UCSD-AML1 (cell line): ENCODE data around the gene PSEN2.
"Not testable (repeated sequence)": the region's sequence is repeated elsewhere in the genome, so short reads cannot be mapped to it uniquely, and the experiment has no call there.

Experiments
- DNase-seq: peaks from one replicate; lab custom pipeline; 2025; ENCODE audit not compliant: unreplicated experiment; lab: John Stamatoyannopoulos, UW

Gene PSEN2

DNA sequence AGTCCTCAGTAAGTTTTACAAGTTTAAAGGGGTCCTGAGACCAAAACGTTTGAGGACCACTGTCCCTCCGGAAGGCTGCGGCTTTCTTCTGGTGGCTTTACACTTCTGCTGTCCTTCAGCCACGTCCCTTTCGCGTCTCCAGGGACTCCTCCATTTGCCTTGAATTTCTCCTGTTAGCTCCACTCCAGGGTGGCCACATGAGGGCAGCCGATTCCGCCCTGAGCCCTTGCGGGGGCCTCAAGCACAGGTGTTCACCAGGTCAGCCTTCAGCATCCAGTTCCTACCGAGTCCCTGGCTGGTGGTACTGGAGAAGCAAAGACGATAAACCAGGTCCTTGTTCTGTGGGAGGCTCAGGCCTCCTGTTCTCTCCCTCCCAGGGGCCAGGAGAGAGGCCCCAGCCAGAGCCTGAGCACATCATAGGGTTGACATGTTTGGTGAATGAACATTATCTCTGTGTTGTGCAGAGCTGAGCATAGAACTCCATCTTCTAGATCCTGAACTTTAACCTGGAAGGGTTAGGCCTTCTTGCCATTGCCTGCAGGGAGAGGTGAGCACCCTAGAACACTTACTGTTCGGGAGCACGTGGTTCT is 42.3 kb downstream of the PSEN2 start:
- peak; percentile 58 for DNase-seq

GRCh38 chr1:226915672-226915995 is 45.2 kb downstream of the PSEN2 start:
- DNase-seq: no peak

DNA sequence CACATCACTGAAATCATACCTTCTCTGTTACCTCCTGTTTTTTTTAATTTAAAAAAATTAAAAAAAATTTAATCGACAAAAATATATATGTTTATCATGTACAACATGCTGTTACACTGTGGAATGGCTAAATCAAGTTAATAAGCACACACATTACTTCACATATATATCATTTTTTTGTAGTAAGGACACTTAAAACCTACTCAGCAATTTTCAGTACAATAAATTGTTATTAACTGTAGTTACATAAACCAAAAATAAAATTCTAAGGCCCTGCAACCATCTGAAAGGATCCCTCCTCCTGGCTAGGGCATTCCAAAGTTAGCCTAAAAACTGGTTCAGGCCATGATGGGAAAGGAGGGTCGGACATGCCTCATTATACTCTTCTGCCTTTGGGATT is 46.1 kb downstream of the PSEN2 start:
- DNase-seq: no peak

DNA sequence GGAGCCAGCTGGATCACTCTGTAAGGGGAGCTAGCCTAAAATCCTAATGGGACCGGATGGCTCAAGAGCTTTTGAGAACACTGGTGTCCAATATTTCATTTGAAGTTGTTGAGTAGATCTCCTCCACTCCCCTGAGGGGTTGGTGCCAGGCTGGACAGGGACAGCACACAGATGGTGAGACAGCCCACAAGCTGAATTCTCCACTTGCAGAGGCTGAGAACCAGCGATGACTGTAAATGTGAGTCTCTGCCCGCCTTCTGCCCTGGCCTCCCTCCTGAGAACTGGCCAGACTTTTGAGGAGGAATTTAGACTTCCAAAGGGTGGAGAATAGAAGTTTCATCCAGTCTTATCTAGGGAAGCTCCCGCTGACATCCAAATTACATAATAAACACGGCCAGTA is 49.2 kb downstream of the PSEN2 start:
- DNase-seq: no peak

DNA sequence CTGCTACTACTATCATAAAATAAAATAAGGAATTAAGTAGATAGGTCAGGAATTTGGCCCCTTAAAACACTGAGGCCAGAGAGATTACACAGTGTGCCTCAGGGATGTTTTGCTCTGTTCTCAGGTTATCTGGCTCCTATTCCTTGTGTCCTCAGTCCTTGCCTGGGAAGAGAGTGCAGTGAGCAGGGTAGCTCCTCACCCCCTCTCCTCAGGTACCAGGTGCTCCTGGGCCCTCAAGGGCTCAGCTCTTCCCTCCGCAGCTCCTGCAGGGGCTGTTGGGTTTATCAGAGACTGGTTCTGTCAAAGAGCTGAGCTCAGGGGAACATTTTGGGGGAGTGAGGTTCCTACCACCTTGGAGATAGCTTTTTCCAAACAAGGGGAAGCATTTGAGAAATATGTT is 49.6 kb downstream of the PSEN2 start:
- no peak for DNase-seq

DNA sequence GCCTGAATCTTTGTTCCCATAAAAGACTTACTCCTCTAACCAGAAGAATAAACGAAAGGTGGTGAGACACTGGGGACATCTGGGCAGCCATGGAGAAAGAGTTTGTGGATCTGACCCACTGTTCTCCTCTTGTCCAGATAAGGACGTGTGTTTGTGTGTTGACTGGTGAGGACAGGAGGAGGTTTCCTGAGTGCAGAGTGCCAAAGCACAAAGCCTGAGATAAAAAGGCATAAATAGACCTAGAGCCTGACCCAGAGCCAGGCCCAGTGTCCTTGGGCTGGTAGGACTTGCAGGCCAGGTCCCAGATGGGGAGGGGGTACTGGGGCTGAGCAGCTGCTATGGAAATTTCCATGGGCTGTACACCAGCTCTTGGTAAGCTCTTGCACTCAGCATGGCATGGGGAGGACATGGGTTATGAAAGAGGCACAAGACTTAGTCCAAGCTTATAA is 50.1 kb downstream of the PSEN2 start:
- DNase-seq: no peak

- DNase-seq: no peak
Measured at GRCh38 chr1:226921504-226921903, 51.1 kb downstream of the PSEN2 start.

- not testable (repeated sequence) for DNase-seq
Measured at GRCh38 chr1:226929260-226930111, 59.1 kb downstream of the PSEN2 start.

DNA sequence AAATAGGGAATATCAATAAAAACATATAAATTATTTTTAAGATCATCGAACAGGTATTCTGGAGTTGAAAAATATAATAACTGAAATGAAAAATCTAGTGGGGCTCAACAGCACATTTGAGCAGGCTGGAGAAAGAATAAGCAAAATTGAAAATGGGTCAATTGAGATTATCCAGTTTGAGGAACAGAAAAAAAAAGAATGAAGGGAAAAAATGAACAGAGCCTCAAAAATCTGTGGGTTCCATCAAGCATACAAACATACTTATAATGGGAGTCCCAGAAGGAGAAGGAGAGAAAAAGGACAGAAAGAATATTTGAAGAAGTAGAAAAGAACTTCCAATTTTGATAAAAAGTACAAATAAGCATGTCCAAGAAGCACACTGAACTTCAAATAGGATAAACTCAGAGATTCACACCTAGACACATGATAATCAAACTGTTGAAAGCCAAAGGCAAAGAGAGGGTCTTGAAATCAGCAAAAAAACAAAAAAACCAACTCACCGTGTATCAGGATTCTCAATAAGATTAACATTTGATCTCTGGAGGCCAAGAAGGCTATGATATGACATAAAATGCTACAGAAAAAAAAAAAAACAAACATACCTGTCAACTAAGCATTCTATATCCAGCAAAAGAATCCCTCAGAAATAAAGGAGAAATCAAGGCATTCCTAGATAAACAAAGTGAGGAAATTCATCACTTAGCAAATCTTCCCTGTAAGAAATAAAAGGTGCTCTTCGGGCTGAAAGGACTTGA is 64.2 kb downstream of the PSEN2 start:
- DNase-seq: no peak

GRCh38 chr1:226937940-226938725 is 67.7 kb downstream of the PSEN2 start:
- DNase-seq: peak; percentile 28

GRCh38 chr1:226938903-226939437 is 68.6 kb downstream of the PSEN2 start:
- DNase-seq: no peak

DNA sequence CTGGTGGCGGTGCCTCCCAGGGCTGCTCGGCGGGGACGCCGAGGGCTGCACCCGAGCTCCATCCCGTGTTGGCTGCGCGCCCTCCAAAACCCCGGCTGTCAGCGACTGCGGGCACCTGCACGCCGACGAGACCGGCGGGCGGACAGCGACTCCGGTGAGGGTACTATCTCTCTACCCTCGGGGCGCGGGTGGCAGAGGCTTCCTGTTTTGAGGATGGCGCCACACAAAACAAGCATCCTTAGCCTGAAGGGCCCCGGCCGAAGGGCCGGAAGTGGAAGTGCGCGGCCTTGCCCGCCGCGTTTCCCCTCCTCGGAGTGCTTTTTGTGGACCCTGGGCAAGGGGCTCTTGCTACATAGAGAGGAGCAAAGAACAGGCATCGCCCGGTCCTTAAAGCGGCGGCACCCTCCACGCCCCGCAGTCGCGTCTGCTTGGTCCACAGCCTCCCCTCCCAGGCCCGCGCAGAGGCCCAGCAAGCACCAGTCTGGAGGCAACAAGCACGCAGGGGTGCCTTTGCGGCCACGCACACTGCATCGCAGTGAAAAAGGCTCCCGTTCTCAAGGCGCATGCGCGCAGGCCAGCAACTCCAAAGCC is 69.1 kb downstream of the PSEN2 start:
- no peak for DNase-seq

- peak; percentile 99 for DNase-seq
Measured at GRCh38 chr1:226940029-226940805, 69.8 kb downstream of the PSEN2 start, which contains the start of gene COQ8A. TSS of gene COQ8A (plus strand) at chr1:226940294. CDS start at chr1:226961386, 21,092 bp downstream.

DNA sequence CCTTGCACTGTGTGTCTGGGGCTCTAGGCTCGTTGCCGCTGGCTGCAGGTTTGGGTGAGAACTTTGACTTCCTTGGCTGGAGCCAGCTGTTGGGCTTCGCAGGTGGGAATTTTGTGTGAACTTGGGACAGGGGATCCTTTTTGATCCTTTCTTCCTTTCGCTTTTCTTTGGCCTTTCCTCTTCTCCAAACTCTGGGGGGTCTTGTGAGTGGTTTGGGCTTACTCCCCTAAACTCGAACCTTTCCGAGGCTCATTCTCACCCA is 70.3 kb downstream of the PSEN2 start:
- DNase-seq: no peak

- no peak for DNase-seq
Measured at GRCh38 chr1:226942392-226942791, 72.0 kb downstream of the PSEN2 start.

GRCh38 chr1:226943156-226943555 is 72.7 kb downstream of the PSEN2 start:
- no peak for DNase-seq

DNA sequence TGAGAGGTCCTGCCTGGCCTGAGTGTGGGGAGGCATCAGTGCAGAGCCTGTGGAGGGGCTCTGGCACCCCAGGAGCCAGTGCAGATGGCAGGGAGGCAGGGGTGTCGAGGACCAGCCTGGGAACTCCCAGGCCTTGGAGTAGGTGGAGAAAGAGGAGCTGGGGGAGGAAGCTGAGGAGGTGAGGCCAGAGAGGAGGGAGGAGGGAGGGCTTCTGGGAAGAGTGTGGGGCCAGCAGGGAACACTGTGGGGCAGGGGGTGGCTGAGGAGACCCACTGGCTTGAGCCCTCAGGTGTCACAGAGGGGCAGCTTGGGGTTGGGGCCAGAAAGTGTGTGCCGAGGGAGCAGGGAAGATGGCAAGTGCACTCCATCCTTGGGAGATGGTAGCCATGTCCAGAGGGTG is 73.5 kb downstream of the PSEN2 start:
- no peak for DNase-seq

DNA sequence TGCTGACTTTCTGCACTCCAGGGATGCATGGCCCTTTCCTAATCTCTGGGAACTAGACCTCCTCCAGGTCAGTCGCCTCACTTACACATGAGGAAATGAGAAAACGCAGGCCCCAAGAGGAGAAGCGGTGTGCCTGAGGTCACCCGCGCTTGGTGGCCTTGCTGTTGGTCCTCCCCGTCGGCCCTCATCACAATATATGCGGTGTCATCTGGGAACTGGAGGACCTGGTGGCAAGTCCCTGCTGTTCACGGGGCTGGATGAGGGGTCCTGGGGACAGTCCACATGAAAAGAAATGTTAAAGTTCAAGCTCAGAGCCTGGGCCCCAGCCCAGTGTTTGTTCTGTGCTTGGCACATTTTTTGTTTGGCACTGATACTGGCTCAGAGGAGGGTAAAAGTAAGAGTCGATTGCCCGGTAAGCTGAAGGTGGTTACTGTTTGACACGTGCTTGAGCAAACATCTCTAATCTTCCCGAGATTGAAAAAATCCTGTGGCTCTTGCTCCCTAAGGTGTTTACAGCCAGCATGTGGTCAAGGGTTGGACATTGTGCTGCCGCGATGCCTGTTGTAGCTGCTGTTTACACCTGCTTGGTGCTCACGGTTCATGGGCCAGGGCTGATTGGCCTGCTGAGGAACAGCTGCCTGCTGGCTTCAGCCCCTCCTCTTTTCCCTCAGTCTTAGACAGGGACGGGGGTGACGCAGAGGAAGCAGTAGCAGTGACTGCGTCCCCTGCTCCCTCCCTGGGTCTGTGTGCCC is 74.9 kb downstream of the PSEN2 start:
- no peak for DNase-seq
